Measurements from ENCODE around the gene ETV6.
"Not testable (repeated sequence)": the region's sequence is repeated elsewhere in the genome, so short reads cannot be mapped to it uniquely, and the experiment has no call there.

ETV6 gene
- 47.1 to 71.5 (median 53.8) reads per million in 3 experiments for total RNA-seq

DNA sequence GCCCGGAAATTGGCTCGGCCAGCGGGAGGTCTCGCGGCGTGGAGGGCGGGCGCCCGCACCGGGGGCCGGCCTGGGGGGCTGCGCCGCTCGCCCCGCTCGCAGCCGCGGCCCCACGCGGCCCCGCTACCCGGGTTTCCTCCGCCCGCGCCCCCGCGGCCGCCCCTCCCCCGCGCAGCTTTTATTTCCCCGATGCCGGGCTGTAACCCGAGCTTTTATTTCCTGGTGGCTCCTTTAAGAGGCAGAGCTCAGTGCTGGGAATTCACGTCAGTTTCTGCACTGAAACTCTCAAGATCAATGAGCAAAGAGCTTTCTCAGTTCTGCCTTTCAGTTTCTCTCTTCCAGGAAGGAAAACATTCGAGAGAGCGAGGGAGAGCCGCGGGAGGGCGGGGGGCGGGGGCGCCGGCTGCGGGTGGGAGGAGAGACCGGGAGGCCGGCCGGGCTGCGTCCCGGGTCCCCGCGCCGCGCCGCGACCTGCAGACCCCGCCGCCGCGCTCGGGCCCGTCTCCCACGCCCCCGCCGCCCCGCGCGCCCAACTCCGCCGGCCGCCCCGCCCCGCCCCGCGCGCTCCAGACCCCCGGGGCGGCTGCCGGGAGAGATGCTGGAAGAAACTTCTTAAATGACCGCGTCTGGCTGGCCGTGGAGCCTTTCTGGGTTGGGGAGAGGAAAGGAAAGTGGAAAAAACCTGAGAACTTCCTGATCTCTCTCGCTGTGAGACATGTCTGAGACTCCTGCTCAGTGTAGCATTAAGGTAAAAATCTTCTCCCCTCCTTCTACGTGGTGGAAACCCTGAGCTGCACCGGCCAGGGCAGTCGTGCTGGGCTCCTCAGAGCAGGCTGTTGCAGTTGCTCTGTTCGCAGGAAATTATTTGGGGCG is at the start of gene ETV6:
Gene ETV6, plus strand, starts transcription at position 262 of the 873 bp plus-strand sequence. Its CDS starts 454 bp downstream, at position 716.
- DNase-seq = peak; percentile 80

DNA sequence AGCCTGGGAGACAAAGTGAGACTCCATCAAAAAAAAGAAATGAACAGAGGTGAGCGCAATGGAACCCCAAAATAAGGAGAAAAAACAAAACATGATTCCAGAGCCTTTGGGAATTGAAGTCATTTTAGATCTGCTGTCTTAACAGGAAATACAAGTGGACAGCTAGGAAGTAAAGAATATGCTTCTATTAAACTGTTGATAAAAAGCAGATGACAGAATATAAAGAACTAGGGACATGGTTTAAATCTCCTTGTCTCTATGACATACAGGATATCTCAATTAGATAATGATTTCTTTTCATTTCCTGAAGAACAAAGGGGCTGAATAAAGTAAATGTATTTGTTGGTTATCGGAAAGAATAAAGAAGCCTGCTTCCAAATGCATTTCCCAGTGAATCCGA is 49.3 kb upstream of the ETV6 start:
- no peak for DNase-seq

DNA sequence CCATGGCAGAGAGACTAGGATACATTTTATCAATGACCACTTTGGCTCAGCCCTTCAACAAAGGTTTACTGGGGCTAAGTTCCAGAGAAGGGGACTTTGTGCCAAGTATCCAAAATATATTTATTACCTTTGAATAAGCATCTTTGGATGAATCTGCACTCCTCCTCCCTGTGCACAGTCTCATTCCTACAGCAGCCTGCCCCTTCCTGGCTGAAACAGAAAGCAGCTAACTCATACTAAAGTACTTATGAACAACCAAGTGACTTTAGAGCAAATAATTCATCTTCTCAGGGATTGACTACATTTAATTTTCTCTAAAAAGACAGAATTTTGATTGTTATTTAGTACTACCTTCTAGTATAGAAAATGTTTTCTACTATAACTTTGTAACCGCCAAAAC is 47.8 kb upstream of the ETV6 start:
- DNase-seq = no peak

DNA sequence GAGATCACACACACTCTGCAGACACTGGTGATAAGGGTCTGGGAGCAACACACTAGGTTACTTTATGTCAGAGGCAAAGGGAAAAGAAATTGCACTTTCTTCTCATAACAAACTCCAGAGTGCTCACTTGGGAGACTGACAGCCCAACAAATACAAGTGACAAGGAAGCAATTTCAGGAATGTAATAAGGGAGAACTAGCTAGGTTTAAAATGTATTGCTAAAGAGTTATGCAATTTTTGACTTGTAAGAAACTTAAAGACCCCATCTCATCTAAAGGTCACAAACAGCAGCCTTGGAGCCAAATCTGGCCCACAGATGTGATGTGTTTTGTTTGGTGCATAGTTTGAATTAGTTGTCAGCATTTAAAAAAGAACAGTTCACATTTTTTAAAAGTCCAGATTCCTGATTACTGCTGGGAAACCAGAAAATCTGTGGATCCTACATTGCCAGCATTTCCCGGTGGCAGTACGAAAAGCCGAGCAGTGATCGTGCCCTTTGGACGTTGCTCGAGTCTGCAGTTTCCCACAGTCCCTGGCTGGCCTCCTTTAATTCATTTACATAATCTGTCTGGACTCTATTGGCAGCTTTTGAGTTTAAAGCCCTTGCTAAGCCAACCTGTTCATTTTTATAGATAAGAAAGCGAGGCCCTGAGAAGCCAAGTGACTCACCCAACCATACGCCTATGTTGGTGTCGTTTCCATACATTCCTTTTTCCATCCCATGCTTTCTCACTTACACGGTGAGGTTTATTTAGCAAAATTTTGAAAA is 42.0 kb upstream of the ETV6 start:
- DNase-seq = no peak

DNA sequence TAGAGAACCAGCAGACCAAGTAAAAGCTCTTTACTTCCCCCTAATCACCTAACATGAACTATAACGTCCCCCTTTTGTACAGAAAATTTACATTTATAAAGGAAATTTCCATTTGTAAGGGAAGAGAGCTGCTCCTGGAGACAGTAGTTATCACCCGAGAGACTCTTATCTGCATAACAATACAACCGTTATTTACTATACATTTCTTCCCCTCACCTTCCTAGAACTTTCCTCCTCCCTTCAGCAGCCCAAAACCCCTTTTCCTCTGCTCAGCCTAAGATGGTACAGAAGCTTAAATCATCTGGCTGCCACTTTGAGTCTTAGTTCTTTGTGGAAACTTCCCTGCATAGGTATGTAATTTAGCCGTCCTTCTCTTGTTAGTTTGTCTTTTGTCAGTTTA is 40.4 kb upstream of the ETV6 start:
- no peak for DNase-seq

DNA sequence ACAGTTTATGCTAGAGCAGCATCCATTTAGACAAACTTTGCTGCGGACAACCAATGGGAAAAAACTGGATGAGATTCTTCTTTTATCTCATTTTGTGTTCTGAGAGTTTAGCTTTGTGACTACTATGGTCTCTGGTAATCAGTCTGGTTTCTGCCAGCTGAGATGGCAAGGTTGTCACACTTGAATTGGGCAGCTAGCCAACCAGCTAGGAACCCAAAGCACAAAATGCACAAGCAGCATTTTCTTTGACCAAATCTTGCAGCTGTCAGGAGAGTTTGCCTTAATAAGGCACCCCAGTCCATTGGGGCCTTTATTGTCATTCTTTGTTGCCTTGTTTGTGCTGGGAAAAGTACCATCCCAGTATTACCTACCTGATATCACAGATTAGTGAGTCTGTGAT is 34.0 kb upstream of the ETV6 start:
- no peak for DNase-seq

DNA sequence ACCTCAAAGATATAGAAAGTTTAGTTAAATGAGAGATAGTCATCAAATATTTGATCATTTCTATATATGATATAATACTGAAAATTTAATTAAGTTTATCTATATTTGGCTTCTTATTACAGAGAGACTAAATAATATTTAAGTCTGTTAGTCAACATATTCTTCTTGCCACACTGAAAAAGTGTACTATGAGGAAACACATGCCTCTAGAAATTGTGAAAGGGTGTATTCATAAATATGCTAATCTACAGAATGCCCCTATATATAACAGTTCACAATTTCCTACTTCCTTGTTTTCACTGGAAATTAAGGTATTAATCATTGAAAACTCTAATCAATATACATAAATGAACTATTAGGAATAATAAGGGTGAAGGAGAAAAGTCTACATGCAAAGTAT is 31.4 kb upstream of the ETV6 start:
- no peak for DNase-seq

DNA sequence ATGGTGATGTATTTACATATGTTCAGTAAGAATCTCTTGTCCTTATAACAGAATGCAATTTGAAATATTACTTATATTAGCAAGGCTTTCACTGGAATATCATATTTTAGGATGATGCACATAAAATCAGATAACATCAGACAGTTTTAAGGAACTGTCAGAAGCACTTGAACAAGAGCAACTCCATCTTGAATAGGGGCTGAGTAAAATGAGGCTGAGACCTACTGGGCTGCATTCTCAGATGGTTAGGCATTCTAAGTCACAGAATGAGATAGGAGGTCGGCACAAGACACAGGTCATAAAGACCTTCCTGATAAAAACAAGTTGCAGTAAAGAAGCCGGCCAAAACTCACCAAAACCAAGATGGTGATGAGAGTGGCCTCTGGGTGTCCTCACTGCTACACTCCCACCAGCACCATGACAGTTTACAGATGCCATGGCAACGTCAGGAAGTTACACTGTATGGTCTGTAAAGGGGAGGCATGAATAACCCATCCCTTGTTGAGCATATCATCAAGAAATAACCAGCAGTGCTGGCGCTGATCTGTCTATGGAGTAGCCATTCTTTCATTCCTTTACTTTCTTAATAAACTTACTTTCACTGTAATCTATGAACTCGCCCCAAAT is 27.6 kb upstream of the ETV6 start:
- peak; percentile 29 for DNase-seq

DNA sequence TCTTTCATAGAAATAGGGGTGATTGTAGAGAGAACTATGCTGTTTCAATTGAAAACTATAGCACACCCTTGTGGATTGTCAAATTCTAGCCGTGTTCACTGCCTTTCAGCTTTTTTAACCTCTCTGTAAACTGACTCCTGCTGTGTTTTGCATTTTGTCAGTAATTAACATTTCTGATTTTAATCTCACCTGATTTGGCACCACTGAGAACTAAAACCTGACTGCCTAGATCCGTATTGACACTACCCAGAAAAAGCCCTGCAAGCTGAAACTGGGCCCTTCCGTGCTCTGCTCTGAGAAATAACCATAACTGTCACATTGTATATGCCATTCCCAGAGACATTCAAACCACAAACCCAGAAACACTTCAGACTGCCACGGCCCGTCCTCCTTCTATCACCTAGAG is 26.6 kb upstream of the ETV6 start:
- no peak for DNase-seq

DNA sequence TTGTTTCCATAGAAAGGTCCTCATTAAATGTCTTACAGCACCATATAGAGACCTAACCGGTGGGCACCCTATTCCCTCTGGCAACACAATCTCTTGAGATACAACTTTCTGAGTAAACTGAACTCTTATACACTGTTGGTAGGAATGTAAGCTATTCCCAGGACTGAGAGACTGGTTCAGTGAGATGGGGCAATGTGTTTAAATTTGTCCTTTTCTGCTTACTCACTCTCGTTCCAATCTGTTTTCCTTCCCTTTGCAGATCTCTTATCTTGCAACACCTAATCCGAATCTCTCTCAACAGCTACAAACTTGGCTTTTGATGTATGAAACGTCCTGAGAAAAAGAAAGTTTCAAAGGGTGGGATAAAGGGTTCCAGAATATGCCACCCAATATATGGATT is 26.1 kb upstream of the ETV6 start:
- DNase-seq = no peak

DNA sequence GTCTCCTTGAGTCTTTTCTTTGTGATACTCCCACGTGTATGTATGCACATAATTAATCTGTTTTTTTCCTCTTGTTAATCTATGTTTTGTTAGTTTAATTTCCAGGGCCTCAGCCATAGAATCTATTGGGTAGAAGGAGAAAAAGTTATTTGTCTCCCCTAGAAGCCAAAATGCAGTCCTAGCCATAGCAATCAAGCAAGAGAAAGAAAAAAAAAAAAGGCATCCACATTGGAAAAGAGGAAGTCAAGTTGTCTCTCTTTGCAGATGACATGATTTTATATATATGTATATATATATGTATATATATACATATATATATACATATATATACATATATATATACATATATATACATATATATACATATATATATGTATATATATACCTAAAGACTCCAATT is 25.4 kb upstream of the ETV6 start:
- DNase-seq = no peak

DNA sequence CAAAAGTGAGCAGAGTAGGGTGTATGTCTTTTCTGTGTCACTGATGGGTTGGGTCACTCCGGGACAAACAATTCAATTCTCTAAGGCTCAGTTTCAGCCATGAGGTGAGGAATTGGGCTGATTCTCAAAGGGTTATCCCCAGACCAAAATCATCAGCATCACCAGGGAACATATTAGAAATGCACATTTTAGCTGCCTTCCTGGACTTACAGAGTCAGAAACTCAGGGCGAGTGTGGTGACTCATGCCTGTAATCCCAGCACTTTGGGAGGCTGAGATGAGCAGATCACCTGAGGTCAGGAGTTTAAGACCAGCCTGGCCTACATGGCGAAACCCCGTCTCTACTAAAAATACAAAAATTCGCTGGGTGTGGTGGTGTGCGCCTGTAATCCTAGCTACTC is 21.8 kb upstream of the ETV6 start:
- not testable (repeated sequence) for DNase-seq

DNA sequence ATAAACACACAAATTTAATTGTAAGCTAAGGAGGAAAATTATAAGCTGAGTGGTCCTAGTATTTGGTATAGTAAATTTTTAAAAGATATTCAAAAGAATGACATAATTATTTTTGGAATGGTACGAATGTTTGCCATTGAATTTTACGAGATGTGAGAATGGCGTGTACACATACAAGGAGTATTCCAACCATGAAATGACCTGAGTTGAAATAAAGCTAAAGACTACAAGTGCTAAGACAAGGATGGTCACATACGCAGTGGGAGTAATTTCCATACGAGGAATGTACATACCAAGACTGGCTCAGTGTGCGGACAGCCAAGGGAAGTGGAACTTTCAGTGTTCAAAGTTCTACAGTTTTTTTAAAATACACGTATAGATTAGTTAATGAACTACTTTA is 21.1 kb upstream of the ETV6 start:
- DNase-seq = no peak

DNA sequence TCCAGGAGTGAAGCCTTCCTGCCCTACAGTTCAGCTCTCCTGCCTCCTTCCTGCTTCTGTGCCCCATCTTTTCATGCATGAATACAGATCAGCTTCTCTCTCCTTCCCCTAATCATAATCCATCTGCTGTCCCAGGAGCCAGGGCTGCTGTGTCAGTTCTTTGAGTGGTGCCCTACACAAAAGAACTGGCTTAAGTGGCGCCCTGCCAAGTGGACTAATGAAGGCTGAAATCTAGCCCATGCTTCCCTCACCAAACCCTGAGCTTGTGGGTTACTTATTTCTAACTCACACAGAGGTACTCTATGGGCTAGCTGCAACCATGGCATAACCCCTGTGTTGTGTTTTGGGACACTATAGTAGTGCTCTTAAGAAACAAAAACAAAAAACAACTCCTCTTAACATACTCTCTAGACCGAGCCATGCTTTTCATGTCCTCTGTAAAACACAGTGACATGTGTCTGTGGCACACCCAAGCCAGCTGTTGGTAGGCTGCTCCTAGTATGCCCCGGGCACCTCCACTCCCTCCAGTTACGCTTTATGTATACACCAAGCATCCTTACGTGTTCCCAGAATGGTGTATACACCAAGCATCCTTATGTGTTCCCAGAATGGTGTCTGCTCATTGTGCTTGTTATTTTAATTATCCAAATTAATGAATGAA is 19.3 kb upstream of the ETV6 start:
- no peak for DNase-seq

DNA sequence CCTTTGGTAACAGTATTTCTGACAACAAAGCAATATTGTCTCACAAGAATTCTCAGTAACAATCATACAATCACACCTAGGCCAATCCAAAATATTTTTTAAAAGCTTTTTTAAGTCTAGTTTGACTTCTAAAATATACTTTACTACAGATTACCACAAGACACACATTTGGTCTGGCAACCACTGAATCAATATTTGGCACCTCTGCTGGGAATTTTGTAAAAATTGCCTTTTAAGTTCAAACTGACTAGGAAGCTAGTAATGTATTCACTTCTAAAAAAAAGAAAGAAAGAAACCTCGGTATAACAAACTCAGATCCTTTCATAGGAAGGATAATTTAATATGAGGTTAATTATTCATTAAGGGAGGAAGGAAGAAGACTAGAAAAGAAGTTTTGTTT is 18.2 kb upstream of the ETV6 start:
- DNase-seq = no peak

DNA sequence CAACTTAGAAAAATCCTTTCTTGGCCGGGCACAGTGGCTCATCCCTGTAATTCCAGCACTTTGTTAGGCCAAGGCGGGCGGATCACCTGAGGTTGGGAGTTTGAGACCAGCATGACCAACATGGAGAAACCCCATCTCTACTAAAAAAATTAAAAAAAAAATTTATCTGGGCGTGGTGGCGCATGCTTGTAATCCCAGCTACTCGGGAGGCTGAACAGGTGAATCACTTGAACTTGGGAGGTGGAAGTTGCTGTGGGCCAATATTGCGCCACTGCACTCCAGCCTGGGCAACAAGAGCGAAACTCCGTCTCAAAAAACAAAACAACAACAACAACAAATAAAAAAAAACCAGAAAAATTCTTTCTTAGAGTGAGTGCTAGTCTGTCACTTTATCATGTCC is 17.6 kb upstream of the ETV6 start:
- DNase-seq = not testable (repeated sequence)

DNA sequence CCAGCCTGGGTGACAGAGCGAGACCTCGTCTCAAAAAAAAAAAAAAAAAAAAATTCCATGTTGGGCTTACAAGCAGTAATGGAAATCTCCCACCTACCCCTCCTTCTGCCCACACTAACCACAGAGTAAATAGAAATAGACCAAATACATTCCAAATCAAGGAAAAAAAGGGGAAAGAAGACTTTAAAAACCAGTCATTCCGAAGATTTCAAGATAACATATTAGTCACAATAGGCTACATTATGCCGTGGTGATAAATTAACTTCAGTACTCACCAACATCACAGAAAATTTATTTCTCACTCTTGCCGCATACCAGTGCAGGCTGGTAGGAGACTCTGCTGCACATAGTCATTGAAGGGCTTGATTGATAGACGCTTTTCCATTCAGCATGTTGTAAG is 15.5 kb upstream of the ETV6 start:
- DNase-seq = no peak

DNA sequence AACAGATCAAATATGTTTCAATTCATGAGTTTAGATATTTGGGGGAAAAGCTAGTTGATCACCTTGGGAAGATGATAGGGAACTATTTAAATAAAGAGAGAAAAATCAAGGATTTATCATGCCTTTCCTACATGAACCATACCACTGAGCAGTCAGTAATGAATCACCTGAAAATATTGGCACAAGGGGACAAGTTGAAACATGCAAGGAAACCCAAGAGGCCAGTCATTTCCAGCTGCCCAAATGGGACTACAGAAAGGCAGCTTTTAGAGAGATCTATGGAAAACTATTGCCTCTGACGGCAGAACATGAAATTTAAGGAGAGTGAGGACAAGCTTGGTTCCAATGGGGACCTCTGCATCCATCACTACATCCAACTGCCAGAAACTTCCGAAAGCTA is 14.1 kb upstream of the ETV6 start:
- DNase-seq = no peak

DNA sequence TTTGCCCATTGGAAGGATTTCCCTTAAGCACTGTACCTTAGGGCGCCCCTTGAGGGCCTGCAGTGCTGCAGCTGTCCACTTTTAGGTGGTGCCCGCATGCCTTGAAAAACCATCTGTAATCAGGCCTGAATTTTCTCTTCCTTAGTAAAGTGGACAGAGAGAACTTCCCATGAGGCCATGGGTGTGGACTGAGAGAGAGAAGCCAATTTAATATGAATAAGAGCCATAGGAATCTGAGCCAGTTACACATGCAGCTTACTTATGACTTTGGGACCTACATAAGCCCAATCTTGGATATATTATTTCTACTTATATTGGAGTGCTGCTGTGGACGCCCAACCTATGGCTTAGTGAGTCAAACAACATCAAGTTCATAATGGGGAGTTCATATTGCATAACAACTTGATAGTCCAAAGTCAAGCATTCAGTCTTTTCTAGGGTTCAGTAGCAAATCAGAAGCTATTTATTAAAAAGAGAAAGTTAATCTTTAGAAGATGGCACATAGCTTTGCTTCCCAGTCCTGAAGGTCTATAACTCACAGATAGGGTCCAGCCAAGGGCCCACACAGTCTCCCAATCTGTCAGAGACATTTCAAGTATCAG is 11.1 kb upstream of the ETV6 start:
- DNase-seq = no peak

DNA sequence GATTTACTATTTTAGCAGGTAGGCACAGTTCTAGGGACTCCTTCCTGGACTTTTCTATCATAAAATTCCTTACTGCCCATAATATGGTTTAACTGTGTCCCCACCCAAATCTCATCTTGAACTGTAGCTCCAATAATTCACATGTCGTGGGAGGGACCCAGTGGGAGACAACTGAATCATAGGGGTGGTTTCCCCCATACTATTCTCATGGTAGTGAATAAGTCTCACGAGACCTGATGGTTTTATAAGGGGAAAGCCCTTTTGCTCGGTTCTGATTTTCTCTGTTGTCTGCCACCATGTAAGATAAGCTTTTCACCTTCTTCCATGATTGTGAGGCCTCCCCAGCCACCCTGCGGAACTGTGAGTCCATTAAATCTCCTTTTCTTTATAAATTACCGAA is 10.0 kb upstream of the ETV6 start:
- DNase-seq = no peak

DNA sequence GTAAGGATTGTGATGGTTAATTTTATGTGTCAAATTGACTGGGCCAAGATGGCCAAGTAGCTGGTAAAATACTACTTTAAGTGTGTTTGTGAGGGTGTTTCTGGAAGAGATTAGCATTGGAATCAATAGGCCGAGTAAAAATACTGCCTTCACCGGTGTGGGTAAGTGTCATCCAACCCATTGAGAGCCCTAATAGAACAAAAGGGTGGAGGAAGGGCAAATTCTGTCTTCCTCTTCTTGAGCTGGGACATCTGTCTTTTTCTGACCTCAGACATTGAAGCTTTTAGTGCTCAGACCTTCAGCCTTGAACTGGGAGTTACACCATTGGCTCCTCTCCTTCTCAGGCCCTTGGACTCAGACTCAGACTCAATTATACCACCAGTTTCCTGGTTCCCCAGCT is 8.0 kb upstream of the ETV6 start:
- DNase-seq = no peak

DNA sequence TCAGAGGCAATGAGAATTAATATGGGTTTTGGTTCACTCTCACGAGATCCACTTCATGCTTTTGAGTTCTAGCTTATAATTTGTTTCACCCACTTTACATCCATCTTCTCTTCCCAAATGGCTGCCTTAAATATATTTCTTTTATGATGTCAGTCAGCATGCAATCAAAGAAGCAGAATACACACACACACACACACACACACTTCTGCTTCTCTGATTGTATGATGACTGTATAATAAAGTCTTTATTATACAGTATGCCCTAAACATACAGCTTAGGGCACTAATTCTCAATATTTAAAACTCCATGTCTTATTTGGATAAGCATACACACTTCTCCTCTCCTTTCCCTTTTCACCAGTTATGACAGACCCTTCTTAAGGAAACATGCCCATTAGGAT is 6.7 kb upstream of the ETV6 start:
- DNase-seq = no peak

DNA sequence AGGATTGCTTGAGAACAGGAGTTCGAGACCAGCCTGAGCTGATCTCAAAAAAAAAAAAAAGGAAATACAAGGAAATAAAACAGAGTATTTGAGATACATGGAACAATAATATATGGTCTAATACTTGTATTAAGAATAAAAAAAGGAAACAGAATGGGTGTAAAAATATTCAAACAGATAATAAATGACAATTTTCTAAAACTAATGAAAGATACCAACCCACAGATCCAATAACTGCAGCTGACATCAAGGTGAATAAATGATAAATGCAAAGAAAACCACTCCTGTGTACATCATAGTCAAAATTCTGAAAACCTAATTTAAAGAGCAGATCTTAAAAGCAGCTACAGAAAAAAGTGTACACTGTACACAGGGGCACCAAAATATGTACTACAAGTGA is 4.1 kb upstream of the ETV6 start:
- no peak for DNase-seq

All from central memory CD4-positive, alpha-beta T cell (primary cell).